ENCODE measurements around the gene ATG2A. TPM values are rescaled to one million over a fixed set of nuclear protein-coding genes. Genes with fewer than 3 reads are reported as not detected.
A peak's percentile ranks its signal among the peaks of the same experiment; 100 is the strongest.

The ATG2A gene
- total and polyA plus RNA-seq, 9 of the 15 experiments (the other 6 are each of a cell fraction or from before 2014, with no cell fraction given): 0.25 to 45.9 (median 5.2) TPM

GRCh38 chr11:64923944-64924909 lies 7.2 kb upstream of the ATG2A start, which contains the start of gene PPP2R5B (continued):
- peak in 1 of 3 experiments; percentile 74; a peak in 2 of 6 replicates for TF ChIP-seq ZBTB11 (CRISPR knock-in tag; IDR thresholded peaks at IDR 0.05)
- peak; percentile 40; the same call in 1 of the 2 replicates for TF ChIP-seq ZBTB12 (CRISPR knock-in tag; IDR thresholded peaks at IDR 0.05)
- TF ChIP-seq SMARCA4 (IDR thresholded peaks at IDR 0.05): no peak; the same call in 1 of the 2 replicates
- TF ChIP-seq NCOA2 (IDR thresholded peaks at IDR 0.05; ENCODE audit: partially characterized antibody in 2 of 2): no peak
- 0 out of 4 replicates have a peak, but pooled peaks of 1 of the 2 experiments have one; percentile 28 for TF ChIP-seq TEAD1 (CRISPR knock-in tag; IDR thresholded peaks at IDR 0.05)
- no peak for TF ChIP-seq ZKSCAN8 (CRISPR knock-in tag; IDR thresholded peaks at IDR 0.05)
- TF ChIP-seq POLR2H (tag; IDR thresholded peaks at IDR 0.05; ENCODE audit: low read depth): no peak
- TF ChIP-seq ZNF12 (CRISPR knock-in tag; IDR thresholded peaks at IDR 0.05): peak; percentile 64; the same call in 1 of the 2 replicates
- no peak for TF ChIP-seq DDX20 (tag; IDR thresholded peaks at IDR 0.05; ENCODE audit: low read depth)
- peak; percentile 76 for TF ChIP-seq ZBTB40 (IDR thresholded peaks at IDR 0.05)
- TF ChIP-seq ZBTB40 (CRISPR knock-in tag; IDR thresholded peaks at IDR 0.05): no peak
- no peak for TF ChIP-seq TFAM (CRISPR knock-in tag; conservative IDR thresholded peaks at IDR 0.05)

Measured in K562 (cell line).